ENCODE data around the gene ZNF223.

Gene ZNF223

DNA sequence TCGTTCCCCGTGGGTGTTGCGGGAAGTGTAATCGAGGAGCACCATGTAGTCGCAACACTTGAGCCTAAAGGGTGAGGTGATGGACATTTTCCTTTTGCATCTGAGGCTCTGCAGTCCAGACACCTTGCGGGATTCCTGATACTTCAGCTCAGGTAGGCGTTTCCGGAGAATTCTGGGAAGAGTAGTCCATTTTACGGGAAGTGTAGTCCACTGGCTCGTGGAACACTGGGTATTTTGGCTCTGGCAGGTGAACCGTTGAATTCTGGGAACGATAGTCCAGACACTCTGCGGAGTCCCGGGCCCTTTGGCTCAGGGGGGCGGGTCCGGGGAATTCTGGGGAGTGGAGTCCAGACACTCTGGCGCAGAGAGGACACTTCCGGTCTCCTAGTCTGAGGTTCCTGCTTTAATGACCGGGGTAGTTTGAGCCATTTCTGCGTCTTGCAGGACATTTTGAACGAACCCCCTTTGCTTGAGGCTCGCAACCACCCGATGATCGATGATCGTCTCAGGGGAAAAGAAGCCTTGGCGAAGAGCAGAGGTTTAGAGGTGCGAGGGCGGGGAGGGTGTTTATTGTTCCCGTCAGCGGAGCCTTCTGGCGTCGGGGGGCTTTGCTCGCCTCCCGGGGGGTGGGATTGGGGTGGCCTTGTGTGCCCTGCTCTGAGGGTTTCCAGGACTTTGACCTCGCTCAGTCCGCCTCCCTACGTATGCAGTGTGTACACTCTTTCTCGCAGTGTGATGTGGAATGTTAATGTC lies at the start of gene ZNF223:
Gene ZNF223, plus strand, starts transcription at position 387 of the 753 bp plus-strand sequence. CDS start 3,141 bp downstream, outside the sequence.
- peak; percentile 70 for DNase-seq

DNA sequence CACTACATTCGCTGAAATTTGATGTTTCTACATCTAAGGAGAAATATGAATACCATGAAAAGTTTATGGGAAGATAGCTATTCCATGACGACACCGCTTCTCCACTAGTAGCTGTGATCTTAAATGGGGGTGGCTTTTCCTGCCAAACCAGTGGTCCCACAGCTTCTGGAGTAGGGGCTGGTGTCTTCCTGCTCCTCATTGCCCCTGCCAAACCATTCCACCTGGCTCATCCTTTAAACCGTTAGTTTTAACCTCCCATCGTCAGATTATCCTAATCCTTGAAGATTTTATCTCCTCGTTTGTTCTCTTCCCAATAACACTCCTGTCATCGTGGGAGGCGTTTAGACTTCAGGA lies 49.6 kb upstream of the ZNF223 start:
- DNase-seq = no peak

GRCh38 chr19:44002566-44003460 lies 49.0 kb upstream of the ZNF223 start, which contains the start of gene ZNF230:
Gene ZNF230, plus strand, starts transcription at chr19:44002957. Its CDS starts 4,122 bp downstream, at chr19:44007079.
- peak; percentile 80 for DNase-seq

DNA sequence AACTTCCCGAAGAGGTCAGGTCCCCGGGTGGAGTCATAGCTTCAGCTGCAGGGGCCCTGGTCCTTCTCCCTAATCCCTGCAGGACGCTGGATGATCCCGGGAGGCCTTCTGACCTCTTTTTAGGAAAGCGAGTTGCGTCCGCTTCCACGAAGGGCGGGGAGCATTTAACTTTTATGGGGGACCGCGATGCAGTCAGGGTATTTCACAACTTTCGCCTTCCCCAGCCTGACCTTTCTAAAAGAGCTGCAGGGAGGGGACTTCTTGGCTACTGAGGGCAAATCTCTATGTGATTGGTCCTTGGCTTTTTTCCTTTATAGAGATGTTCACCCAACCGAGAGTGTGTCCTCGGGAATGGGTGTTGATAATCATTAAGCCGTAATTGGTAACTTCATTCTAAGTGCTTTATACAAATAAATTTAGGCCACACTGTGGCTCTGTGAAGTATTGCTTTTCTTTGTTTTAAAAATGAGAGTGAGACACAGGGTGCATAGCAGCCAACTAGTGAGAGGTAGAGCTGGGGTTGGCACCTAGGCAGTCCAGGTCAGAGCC lies 48.3 kb upstream of the ZNF223 start:
- DNase-seq = no peak

GRCh38 chr19:44005973-44006372 lies 45.9 kb upstream of the ZNF223 start:
- no peak for DNase-seq

DNA sequence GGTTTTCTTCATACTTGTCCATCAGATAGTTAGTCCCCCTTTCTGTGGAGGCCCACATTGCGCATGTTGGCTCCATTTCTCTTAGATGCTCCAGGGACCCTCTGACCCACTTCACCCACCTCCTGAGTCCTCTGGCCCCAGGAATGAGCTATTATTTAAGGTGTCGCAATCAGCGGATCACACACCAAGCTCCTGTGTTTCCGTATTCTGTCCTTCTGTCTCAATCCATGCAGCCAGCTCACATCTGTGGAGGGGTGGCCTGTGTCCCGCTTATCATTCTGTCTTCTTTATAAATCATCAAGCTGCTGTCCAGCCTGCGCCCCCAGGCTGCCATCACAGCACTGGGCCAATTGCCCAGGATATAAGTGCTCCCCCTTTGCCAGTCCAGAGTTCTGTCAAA lies 44.4 kb upstream of the ZNF223 start:
- no peak for DNase-seq

DNA sequence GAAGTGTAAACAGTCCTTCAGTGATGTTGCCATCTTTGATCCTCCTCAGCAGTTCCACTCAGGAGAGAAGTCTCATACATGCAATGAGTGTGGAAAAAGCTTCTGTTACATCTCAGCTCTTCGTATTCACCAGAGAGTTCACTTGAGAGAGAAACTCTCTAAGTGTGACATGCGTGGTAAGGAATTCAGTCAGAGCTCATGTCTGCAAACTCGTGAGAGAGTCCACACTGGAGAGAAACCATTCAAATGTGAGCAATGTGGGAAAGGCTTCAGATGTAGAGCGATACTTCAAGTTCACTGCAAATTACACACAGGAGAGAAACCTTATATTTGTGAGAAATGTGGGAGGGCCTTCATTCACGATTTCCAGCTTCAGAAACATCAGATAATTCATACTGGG lies 41.4 kb upstream of the ZNF223 start:
- no peak for DNase-seq

DNA sequence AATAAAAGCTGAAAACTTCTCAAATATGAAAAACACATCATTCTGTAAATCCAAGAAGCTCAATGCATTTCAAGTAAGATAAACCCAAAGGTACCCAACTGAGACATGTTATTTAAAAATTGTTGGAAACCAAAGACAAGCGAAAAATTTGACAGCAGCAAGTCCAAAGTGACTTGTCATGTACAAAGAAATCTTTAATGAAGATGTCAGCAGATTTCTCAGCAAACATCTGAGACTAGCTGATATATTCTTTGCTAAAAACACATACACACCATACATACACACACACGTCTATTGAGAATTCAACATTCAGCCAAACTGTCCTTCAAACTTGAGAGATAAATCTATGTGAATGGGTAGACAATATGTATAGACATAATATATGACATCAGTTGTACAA lies 32.3 kb upstream of the ZNF223 start:
- no peak for DNase-seq

GRCh38 chr19:44021221-44021620 lies 30.6 kb upstream of the ZNF223 start:
- DNase-seq = no peak

DNA sequence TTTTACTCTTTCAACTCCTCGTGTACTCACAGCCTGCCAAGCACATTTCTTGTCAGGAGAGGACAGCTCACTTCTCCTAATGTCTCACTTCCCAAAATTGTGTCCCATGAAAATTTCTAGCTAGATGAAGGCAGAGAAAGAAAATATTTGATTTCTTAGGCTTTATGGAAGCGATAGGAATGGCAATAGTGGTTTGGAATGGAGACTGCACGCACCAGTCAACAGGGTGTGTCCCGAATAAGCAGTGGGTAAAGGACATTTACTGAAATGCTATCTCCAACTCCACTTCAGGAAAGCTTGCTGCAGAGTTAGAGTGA lies 27.0 kb upstream of the ZNF223 start:
- no peak for DNase-seq

DNA sequence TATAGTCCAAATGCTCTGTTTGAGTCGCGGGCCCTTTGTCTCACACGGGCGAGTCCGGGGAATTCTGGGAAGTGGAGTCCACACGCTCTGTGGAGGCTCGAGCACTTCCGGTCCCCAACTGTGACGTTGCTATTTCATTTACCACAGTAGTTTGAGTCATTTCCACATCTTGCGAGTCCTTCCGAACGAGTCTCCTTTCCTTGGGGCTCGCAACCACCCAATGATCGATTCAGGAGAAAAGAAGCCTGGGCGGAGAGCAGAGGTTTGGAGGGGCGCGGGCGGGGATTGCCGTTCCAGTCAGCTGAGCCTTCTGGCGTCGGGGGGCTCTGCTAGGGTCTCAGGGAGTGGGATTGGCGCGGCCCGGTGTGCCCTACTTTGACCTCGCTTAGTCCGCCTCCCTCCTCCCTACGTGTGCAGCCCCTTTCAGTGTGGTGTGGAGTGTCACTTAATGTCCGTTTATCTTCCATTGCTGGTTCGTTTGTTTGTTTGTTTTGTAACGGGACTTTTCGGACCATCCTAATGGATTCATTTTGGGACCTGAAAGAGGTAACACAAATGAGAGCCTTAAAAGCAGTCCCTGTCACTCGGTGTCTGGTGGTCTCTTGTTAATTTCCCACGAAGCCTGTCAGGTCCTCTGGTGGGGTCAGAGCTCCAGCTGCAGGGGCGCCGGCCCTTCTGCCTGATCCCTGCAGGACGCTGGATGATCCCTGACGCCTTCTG lies 26.5 kb upstream of the ZNF223 start, which contains the start of gene ZNF222:
Gene ZNF222, plus strand, starts transcription at position 163 of the 720 bp plus-strand sequence. Its CDS starts 58 bp downstream, at position 221.
- peak; percentile 77 for DNase-seq

DNA sequence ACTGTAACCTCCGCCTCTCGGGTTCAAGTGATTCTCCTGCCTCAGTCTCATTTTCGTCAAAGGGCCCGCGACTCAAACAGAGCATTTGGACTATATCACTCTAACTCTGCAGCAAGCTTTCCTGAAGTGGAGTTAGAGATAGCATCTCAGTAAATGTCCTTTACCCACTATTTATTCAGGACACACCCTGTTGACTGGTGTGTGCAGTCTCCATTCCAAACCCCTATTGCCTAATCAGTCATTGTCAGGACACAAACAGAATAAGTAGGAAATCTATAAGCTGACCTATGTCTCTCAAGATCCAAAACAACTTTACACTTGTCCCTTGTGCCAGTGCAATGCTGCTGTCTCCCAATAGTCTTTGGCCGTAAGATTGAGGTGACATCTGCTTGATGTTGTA lies 25.2 kb upstream of the ZNF223 start:
- no peak for DNase-seq

DNA sequence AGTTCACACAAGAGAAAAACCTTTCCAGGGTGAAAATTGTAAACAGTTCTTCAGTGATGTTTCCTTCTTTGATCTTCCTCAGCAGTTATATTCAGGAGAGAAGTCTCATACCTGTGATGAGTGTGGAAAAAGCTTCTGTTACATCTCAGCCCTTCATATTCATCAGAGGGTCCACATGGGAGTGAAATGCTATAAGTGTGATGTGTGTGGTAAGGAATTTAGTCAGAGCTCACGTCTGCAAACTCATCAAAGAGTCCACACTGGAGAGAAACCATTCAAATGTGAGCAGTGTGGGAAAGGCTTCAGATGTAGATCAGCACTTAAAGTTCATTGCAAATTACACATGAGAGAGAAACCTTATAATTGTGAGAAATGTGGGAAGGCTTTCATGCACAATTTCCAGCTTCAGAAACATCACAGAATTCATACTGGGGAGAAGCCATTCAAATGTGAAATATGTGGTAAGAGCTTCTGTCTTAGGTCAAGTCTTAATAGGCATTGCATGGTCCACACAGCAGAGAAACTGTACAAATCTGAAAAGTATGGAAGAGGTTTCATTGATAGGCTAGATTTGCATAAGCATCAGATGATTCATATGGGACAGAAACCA lies 19.7 kb upstream of the ZNF223 start:
- DNase-seq = no peak

- DNase-seq = no peak
Observed at GRCh38 chr19:44042147-44042546, 9.7 kb upstream of the ZNF223 start.

DNA sequence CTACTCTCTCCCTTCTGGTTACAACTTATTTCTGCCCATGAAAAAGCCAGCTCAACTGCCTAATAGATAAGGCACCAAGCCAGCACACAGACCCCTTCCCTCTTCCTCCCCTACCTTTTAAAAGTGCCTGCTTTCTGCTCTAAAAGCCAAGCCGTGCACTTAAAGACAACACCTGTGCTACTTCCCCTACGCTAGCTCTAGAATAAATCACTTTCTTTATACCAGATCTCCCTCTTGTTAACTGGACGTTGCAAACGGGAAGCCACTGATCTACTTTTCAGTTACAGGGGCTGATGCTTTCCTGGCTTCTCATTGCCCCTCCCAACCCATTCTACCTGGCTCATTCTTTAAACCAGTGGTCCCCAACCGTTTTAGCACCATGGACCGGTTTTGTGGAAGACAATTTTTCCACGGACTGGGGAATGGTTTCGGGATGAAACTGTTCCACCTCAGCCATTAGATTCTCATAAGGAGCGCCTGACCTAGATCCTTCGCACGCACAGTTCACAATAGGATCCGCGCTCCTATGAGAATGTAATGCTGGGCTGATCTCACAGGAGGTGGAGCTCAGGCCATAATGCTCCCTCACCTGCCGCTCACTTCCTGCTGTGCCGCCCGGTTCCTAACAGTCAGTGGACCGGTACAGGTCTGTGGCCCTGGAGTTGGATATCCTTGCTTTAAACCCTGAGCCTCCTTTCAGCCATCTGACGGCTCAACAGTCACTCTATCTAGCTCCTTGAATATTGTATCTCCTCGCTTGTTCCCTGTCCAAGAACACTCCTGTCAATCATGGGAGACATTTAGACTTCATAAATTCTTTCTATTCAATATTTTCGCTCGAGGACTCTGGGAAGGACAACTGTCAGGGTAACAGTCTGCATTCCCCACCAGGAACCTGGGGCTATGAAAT lies 841 bp upstream of the ZNF223 start:
- DNase-seq = no peak

DNA sequence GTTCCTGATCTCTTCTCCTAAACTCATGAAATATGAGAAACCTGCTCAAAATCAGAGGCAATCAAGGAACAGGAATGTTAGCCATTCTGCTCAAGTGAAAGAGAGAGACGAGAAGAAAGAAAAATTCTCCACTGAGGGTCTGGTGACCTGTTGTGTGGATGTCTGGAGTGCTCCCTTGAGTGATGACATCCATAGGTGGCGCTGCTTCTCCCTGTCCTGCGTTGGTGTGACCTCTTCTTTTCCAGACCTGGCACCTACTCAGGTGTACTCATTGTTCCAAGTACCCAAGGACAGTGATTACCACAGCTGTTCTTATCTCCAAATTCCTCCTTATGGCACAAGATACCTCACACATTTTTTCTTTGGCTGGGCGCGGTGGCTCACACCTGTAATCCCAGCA lies 4.0 kb downstream of the ZNF223 start:
- DNase-seq = no peak

DNA sequence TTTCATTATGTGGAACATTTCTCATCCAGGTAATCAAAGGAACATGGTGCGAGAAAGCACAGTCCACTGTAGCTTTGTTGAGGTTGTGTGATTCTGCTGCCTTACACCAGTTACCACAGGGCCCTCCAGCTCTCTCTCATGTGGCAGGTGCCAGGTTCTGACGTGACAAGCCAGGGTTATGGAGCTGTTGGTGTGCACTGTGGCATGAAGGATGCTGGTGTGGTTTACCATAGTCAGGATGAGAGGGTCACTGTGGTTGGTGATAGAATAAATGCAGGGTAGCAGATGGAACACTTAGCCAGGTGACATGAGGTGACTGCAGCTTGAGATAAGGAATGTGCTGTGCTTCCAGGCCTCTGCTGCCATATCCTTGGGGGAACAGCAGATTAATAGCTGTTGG lies 7.4 kb downstream of the ZNF223 start:
- DNase-seq = no peak

DNA sequence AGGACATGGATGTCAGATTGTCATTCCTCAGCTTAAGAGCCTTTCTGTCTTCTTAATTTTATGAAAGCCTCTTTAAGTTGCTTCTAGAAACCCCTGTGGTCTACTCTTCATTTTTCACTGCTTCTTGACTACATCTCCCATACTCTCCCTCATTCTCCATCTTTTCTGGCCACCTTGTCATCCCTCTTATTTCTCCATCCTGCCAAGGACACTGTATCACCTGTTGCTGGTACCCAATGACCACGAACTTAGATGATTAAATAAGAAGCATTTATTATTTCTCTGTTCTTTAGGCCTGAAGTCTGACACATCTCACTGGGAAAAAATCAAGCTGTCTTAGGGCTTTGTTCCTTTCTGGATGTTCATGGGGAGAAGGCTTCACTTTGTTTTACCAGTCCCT lies 9.2 kb downstream of the ZNF223 start:
- no peak for DNase-seq

GRCh38 chr19:44066305-44066704 lies 14.5 kb downstream of the ZNF223 start:
- DNase-seq = no peak

DNA sequence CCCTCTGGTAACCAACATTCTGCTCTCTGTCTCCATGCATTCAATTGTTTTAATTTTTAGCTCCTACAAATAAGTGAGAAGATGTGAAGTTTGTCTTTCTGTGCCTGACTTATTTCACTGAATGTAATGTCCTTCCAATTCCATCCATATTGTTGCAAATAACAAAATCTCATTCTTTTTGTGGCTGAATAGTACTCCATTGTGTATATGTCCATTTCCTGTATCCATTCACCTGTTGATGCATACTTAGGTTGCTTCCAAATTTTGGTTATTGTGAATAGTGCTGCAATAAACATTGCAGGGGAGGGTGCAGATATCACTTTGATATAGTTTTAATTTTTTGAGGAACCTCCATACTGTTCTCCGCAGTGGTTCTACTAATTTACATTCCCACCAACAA lies 17.6 kb downstream of the ZNF223 start:
- DNase-seq = no peak

- peak; percentile 83 for DNase-seq
Observed at GRCh38 chr19:44071824-44072542, 20.1 kb downstream of the ZNF223 start, which contains the start of gene ZNF284. Gene ZNF284, plus strand, starts transcription at chr19:44072159. Its CDS starts 4,231 bp downstream, at chr19:44076390.
